ENCODE measurements around the gene VSNL1.

Gene VSNL1

GRCh38 chr2:17615147-17615546 lies 74.7 kb downstream of the VSNL1 start:
- H3K27ac ChIP-seq, result no peak overlapping the region
- no peak for TF ChIP-seq CTCF (conservative IDR thresholded peaks at IDR 0.05)

GRCh38 chr2:17615728-17616351 lies 75.3 kb downstream of the VSNL1 start:
- no peak for TF ChIP-seq CTCF (conservative IDR thresholded peaks at IDR 0.05)
- no peak overlapping the region for H3K27ac ChIP-seq

GRCh38 chr2:17616405-17616804 lies 75.9 kb downstream of the VSNL1 start:
- no peak overlapping the region for H3K27ac ChIP-seq
- TF ChIP-seq CTCF (conservative IDR thresholded peaks at IDR 0.05), result no peak

- TF ChIP-seq CTCF (conservative IDR thresholded peaks at IDR 0.05), result no peak
- no peak overlapping the region for H3K27ac ChIP-seq
Observed at GRCh38 chr2:17617516-17617915, 77.0 kb downstream of the VSNL1 start.

- TF ChIP-seq CTCF (conservative IDR thresholded peaks at IDR 0.05), result no peak
- H3K27ac ChIP-seq, result no peak overlapping the region
Observed at GRCh38 chr2:17617955-17618354, 77.5 kb downstream of the VSNL1 start.

GRCh38 chr2:17620280-17620679 lies 79.8 kb downstream of the VSNL1 start:
- no peak for TF ChIP-seq CTCF (conservative IDR thresholded peaks at IDR 0.05)
- H3K27ac ChIP-seq, result no peak overlapping the region

GRCh38 chr2:17620841-17621240 lies 80.3 kb downstream of the VSNL1 start:
- H3K27ac ChIP-seq, result no peak overlapping the region

More at GRCh38 chr2:17620841-17621240, 80.3 kb downstream of the VSNL1 start:
- no peak for TF ChIP-seq CTCF (conservative IDR thresholded peaks at IDR 0.05)
